Nephron progenitor cell (in vitro differentiated cells): ENCODE measurements around the gene DOK7.

Experiments
- DNase-seq: peaks from one replicate; pipeline ENCODE4 v3.0.0; 2021
- H3K27ac Mint-ChIP-seq: 2 replicates; pipeline ENCODE4 v1.8.0; 2021; ENCODE audit warnings: mild to moderate bottlenecking, moderate library complexity, mixed read lengths
- H3K27me3 Mint-ChIP-seq: 2 replicates; pipeline ENCODE4 v1.8.0; 2021; ENCODE audit warnings: mild to moderate bottlenecking, low read depth, mixed read lengths; ENCODE audit not compliant: poor library complexity
- H3K36me3 Mint-ChIP-seq: 2 replicates; pipeline ENCODE4 v1.8.0; 2021; ENCODE audit warnings: low read depth, mixed read lengths
- H3K4me1 Mint-ChIP-seq: 2 replicates; pipeline ENCODE4 v1.8.0; 2021; ENCODE audit warnings: mixed read lengths
- H3K4me3 Mint-ChIP-seq: 2 replicates; pipeline ENCODE4 v1.8.0; 2021; ENCODE audit warnings: mild to moderate bottlenecking, moderate library complexity, mixed read lengths
- H3K9me3 Mint-ChIP-seq: 2 replicates; pipeline ENCODE4 v1.8.0; 2021; ENCODE audit warnings: mild to moderate bottlenecking, moderate library complexity, mixed read lengths
- CTCF ChIP-seq: fragments of 200-600 bp; sonication (generic); IDR thresholded peaks from 2 replicates; pipeline ENCODE4 v1.5.0; 2021; ENCODE audit warnings: antibody characterized with exemption

The DOK7 gene

GRCh38 chr4:3481783-3482393 is 18.8 kb downstream of the DOK7 start:
- Mint-ChIP-seq H3K4me1 (peaks cover 13% of the 10 kb centered on the region), H3K36me3 (no peaks in the 10 kb centered on the region), H3K4me3 (no peak overlapping the region), H3K27ac (no peak overlapping the region), H3K27me3 (peaks cover 19% of the 10 kb centered on the region), H3K9me3 (no peaks in the 10 kb centered on the region)
- no peak for TF ChIP-seq CTCF
- no peak for DNase-seq

GRCh38 chr4:3482707-3483106 is 19.6 kb downstream of the DOK7 start:
- H3K27ac Mint-ChIP-seq, result no peak overlapping the region
- no peak for TF ChIP-seq CTCF
- H3K4me1 Mint-ChIP-seq, result peaks cover 13% of the 10 kb centered on the region
- H3K36me3 Mint-ChIP-seq, result no peaks in the 10 kb centered on the region
- H3K9me3 Mint-ChIP-seq, result no peaks in the 10 kb centered on the region
- peaks cover 26% of the 10 kb centered on the region for H3K27me3 Mint-ChIP-seq
- H3K4me3 Mint-ChIP-seq, result no peak overlapping the region
- no peak for DNase-seq

- Mint-ChIP-seq H3K36me3 (no peaks in the 10 kb centered on the region), H3K27ac (no peak overlapping the region), H3K27me3 (peaks cover 26% of the 10 kb centered on the region), H3K4me1 (peaks cover 13% of the 10 kb centered on the region), H3K9me3 (no peaks in the 10 kb centered on the region), H3K4me3 (no peak overlapping the region)
- DNase-seq, result no peak
- no peak for TF ChIP-seq CTCF
Measured at GRCh38 chr4:3483471-3483921, 20.4 kb downstream of the DOK7 start.

- H3K4me3 Mint-ChIP-seq, result no peak overlapping the region
- H3K27ac Mint-ChIP-seq, result no peak overlapping the region
- TF ChIP-seq CTCF, result no peak
- H3K4me1 Mint-ChIP-seq, result peaks cover 13% of the 10 kb centered on the region
- H3K9me3 Mint-ChIP-seq, result no peaks in the 10 kb centered on the region
- H3K27me3 Mint-ChIP-seq, result peaks cover 30% of the 10 kb centered on the region
- no peak for DNase-seq
- H3K36me3 Mint-ChIP-seq, result no peaks in the 10 kb centered on the region
Measured at GRCh38 chr4:3484057-3484973, 21.2 kb downstream of the DOK7 start.

- Mint-ChIP-seq H3K9me3 (no peaks in the 10 kb centered on the region), H3K27ac (no peak overlapping the region), H3K27me3 (peaks cover 36% of the 10 kb centered on the region), H3K4me3 (no peak overlapping the region), H3K36me3 (no peaks in the 10 kb centered on the region), H3K4me1 (peaks cover 13% of the 10 kb centered on the region)
- TF ChIP-seq CTCF, result no peak
- DNase-seq, result no peak
Measured at GRCh38 chr4:3485011-3485791, 22.1 kb downstream of the DOK7 start.
